ENCODE measurements around the gene ENTHD1. TPM values are rescaled to one million over a fixed set of nuclear protein-coding genes. Genes with fewer than 3 reads are reported as not detected.

The ENTHD1 gene
- total RNA-seq, 3 donors from 2014 or later, result not detected

DNA sequence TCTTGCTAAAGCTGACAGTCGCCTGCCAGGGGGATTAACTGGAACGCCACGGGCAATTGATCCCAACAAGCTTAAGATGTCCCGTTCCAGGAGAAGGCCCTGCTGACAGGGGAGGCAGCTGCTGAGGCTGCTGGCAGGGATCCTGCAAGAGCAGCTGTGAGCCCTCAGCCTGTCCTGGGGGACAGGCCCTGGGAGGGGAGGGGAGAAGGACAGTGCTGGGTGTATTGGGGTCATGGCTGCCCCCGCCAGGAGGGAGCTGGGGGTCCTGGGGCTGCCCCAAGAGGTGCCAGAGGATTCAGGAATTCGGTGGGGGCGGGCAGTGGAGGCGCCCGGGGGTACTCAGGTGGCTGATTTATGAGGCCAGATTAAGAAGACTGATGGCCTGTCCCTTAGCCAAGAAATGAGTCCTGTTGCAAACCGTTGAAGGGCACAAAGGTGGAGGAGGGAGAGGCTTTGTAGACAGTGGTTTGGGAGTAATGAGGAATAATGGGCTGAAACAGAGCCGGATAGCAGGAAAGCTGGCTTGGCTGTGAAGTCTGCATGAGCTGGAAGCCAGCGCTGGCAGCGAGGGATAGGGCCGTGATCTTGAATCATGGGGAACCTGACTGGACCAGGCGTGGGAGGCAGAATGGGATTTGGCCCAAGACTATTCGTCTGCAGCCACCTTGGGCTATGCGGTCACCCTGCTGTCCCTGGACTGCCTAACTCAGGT is 189.5 kb downstream of the ENTHD1 start:
- Histone ChIP-seq H3K27me3 (no peaks in the 10 kb centered on the region), H3K4me1 (no peaks in the 10 kb centered on the region), H3K27ac (no peak overlapping the region), H3K9me3 (no peaks in the 10 kb centered on the region), H3K4me3 (no peak overlapping the region), H3K36me3 (no peaks in the 10 kb centered on the region)
- intact Hi-C loops (cut with DNase I; ENCODE audit: low total_unique reads), result no loop called here
- peak in 1 of 2 donors; percentile 22 for DNase-seq (ENCODE audit: low spot score in 2 of 2)
- TF ChIP-seq POLR2A (IDR thresholded peaks at IDR 0.05) (no peak), POLR2AphosphoS5 (IDR thresholded peaks at IDR 0.05) (no peak)
- TF ChIP-seq, protein P1, sequence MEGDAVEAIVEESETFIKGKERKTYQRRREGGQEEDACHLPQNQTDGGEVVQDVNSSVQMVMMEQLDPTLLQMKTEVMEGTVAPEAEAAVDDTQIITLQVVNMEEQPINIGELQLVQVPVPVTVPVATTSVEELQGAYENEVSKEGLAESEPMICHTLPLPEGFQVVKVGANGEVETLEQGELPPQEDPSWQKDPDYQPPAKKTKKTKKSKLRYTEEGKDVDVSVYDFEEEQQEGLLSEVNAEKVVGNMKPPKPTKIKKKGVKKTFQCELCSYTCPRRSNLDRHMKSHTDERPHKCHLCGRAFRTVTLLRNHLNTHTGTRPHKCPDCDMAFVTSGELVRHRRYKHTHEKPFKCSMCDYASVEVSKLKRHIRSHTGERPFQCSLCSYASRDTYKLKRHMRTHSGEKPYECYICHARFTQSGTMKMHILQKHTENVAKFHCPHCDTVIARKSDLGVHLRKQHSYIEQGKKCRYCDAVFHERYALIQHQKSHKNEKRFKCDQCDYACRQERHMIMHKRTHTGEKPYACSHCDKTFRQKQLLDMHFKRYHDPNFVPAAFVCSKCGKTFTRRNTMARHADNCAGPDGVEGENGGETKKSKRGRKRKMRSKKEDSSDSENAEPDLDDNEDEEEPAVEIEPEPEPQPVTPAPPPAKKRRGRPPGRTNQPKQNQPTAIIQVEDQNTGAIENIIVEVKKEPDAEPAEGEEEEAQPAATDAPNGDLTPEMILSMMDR (IDR thresholded peaks at IDR 0.05), result no peak

DNA sequence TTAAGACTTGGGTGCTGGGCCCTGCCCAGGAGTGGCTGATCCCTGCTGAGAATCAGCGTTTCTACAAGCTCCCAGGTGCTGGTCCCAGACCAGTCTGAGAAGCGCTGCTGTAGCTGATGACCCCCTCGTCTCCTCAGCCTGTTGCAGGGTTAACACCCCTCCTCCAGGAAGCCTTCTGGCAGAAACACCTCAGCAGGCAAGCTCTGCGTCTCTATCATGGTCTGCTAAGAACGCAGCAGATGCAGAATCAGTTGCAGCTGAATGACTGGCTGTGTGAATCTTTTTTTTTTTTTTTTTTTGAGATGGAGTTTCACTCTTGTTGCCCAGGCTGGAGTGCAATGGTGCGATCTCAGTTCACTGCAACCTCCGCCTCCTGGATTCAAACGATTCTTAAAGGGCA is 190.5 kb downstream of the ENTHD1 start:
- Histone ChIP-seq H3K36me3 (no peaks in the 10 kb centered on the region), H3K27ac (no peak overlapping the region)

DNA sequence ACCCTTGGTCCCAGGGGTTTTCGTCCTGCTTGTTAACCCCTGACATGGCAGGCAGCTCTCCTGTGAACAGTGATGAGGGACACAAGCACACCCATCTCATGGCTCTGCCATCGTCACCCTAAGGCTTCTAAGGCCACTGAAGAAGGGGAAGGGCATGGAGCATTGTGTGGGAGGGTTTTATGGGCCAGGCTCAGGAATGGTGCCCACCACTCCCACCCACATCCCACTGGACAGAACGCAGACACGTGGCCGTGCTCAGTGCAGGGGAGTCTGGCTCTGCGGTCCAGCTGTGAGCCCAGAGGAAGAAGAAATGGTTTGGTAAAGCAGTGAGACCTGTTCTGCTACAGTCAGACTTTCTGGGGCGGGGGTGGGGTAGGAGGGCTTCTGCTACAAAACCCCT is 193.0 kb downstream of the ENTHD1 start:
- intact Hi-C loops (cut with DNase I; ENCODE audit: low total_unique reads), result no loop called here
- DNase-seq (ENCODE audit: low spot score in 2 of 2), result no peak
- no peaks in the 10 kb centered on the region for H3K9me3 ChIP-seq
- no peaks in the 10 kb centered on the region for H3K27me3 ChIP-seq
- no peak overlapping the region for H3K27ac ChIP-seq
- H3K4me3 ChIP-seq, result no peak overlapping the region
- no peaks in the 10 kb centered on the region for H3K4me1 ChIP-seq
- H3K36me3 ChIP-seq, result no peaks in the 10 kb centered on the region
- no peak for TF ChIP-seq POLR2A (IDR thresholded peaks at IDR 0.05)
- TF ChIP-seq POLR2AphosphoS5 (IDR thresholded peaks at IDR 0.05), result no peak
- TF ChIP-seq, protein P1 (IDR thresholded peaks at IDR 0.05), result no peak

More for the DNA sequence above, 190.5 kb downstream of the ENTHD1 start:
- no peak overlapping the region for H3K4me3 ChIP-seq
- TF ChIP-seq POLR2A (IDR thresholded peaks at IDR 0.05) (no peak), POLR2AphosphoS5 (IDR thresholded peaks at IDR 0.05) (no peak)
- TF ChIP-seq, protein P1 (IDR thresholded peaks at IDR 0.05), result no peak
- no peaks in the 10 kb centered on the region for H3K9me3 ChIP-seq
- no peaks in the 10 kb centered on the region for H3K27me3 ChIP-seq
- no peaks in the 10 kb centered on the region for H3K4me1 ChIP-seq
- DNase-seq (ENCODE audit: low spot score in 2 of 2), result no peak
- intact Hi-C loops (cut with DNase I; ENCODE audit: low total_unique reads), result no loop called here

DNA sequence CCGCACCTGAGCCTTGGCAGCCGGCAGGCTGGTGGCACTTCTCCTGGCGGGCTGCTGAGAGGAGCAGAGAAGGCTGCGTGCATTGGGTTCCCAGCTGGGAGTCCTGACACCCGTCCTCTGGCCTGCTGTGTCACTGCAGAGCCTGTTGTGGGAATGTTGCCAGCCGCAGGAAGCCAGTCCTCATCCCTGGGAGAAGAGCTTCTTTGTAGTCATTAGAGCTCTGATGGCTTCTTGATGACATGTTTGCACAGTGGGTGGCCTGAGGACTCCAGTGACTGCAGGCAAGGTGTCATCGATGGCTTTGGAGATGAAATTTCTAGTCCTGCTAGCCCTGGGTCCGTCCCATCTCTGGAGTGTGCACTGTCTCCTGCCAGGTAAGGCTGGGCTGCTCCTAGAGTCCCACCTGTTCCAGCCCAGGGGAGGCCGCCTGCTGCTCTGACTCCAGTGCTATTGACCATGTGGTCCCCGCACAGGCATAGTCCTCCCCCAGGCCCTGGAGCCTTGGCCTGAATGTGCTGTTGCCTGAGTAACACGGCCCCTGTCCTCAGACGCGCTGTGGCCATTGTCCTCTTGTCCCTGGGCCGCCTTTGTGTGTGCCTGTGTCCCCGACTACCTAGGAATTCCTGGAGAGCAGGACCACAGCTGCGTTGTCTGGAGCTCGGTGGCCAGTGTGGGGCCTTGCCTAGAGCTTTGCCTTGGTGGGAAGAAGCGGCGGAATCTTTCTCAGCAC is 193.8 kb downstream of the ENTHD1 start:
- Histone ChIP-seq H3K27me3 (no peaks in the 10 kb centered on the region), H3K27ac (no peak overlapping the region), H3K36me3 (no peaks in the 10 kb centered on the region), H3K4me1 (no peaks in the 10 kb centered on the region), H3K9me3 (no peaks in the 10 kb centered on the region), H3K4me3 (no peak overlapping the region)
- no peak for TF ChIP-seq POLR2AphosphoS5 (IDR thresholded peaks at IDR 0.05)
- TF ChIP-seq POLR2A (IDR thresholded peaks at IDR 0.05), result no peak
- intact Hi-C loops (cut with DNase I; ENCODE audit: low total_unique reads), result no loop called here
- DNase-seq (ENCODE audit: low spot score in 2 of 2), result no peak

DNA sequence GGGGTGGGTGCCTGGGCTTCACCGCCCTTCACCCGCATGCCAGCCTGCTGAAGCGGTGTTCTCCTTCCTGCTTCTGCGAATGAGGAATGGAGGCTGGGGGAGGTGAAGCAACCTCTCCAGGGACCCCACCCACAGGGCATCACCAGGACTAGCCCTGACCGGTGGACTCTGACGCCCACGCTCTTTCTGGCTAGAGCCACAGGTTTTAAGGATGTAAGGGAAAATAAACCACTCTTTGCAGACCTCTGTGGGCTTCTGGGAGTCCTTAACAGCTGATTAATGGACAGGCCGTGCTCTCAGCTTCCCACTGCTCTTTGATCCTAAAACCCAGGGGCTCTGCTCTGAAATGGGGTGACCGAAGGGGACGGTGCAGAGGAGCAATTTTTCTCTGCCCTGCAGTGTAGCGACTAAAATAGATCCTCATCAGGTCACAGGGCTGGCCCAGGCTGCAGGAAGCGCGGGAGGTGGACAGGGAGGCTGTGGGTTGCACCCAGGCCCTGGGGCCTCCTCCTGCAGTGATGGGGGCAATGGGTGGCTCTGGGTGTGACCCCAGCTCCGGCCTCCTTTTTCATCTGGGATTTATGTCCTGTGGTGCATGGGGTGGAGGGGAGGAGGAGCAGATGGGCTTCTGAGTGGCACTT is 195.7 kb downstream of the ENTHD1 start:
- H3K4me1 ChIP-seq, result no peaks in the 10 kb centered on the region
- DNase-seq (ENCODE audit: low spot score in 2 of 2), result no peak
- TF ChIP-seq, protein P1 (IDR thresholded peaks at IDR 0.05), result no peak
- H3K36me3 ChIP-seq, result no peaks in the 10 kb centered on the region
- H3K27me3 ChIP-seq, result no peaks in the 10 kb centered on the region
- no peaks in the 10 kb centered on the region for H3K9me3 ChIP-seq
- intact Hi-C loops (cut with DNase I; ENCODE audit: low total_unique reads), result no loop called here
- no peak overlapping the region for H3K4me3 ChIP-seq
- no peak overlapping the region for H3K27ac ChIP-seq

Data from breast epithelium (tissue), 4 donors.